Skin epidermis (tissue), 12 donors: ENCODE results near the gene POLR3C.
"Not testable (repeated sequence)": the region's sequence is repeated elsewhere in the genome, so short reads cannot be mapped to it uniquely, and the experiment has no call there.

Source experiments
- H3K27ac ChIP-seq, 21 experiments: fragments of 200-600 bp; sonication (generic) in 11 of 21; one replicate each; pipeline ENCODE4 v1.5.0; 2020; ENCODE audit warnings: mild to moderate bottlenecking in 3 of 21, inconsistent platforms in 2 of 21, moderate library complexity in 2 of 21
- H3K4me3 ChIP-seq, 7 experiments: fragments of 200-600 bp; sonication (generic) in 2 of 7; one replicate each; pipeline ENCODE4 v1.5.0; 2020; ENCODE audit warnings: inconsistent platforms in 2 of 7, mild to moderate bottlenecking in 2 of 7, moderate library complexity in 1 of 7

The POLR3C gene, protein sequence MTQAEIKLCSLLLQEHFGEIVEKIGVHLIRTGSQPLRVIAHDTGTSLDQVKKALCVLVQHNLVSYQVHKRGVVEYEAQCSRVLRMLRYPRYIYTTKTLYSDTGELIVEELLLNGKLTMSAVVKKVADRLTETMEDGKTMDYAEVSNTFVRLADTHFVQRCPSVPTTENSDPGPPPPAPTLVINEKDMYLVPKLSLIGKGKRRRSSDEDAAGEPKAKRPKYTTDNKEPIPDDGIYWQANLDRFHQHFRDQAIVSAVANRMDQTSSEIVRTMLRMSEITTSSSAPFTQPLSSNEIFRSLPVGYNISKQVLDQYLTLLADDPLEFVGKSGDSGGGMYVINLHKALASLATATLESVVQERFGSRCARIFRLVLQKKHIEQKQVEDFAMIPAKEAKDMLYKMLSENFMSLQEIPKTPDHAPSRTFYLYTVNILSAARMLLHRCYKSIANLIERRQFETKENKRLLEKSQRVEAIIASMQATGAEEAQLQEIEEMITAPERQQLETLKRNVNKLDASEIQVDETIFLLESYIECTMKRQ

DNA sequence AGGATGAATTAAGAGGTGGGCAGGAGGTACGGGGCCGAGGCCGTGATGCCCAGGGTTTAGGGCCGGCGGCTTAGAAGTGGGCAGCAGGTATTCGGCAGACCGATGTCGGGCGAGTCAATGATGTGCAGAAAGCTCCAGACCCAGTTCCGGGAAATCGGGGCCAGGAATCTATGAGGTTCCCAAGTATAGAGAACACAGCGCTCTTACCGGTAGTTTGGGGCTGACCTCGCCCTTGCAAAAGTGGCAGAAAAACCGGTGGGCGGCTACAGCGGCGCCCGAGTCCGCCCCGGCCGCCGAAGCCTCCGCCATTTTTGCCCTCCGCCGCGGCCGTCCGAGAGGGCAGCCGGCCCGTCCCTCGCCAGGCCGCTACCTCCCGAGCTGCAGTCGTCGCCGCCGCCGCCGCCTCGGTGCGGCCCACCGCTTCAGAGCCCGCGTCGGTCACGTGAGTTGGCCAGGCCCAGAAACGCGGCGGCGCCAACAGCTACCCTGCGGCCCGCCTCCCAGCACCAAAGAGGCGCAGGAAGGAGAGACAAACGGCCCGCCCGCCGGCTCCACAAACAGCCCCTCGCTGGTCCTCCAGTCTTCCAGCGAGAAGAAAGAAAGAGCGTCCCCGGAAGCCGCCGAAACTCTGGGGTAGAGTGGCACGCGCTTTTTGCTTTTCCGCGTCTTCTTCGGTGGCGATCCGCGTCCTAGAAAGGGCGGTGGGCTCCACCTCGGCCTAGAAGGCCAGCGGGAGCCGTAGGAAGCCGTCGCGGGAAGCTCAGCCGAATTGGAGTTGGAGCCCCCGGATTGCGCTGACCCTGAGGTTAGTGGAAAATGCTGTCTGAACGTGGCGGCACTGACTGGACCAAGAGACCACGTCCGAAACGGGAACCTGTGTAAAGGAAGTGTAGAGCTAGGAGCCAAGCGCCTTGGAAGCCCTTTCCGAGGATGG, at the start of gene POLR3C, which contains the start of gene RNF115:
Gene POLR3C, plus strand, starts transcription at position 636 of the 934 bp plus-strand sequence. CDS start 1,577 bp downstream, outside the sequence.
Gene RNF115, minus strand, starts transcription at position 531 of the 934 bp plus-strand sequence. Its CDS starts 222 bp downstream, at position 309.
- peak within 1 kb of the TSS; percentile 84 to 98 (median 93) for H3K27ac ChIP-seq
- H3K4me3 ChIP-seq: peak within 1 kb of the TSS; percentile 60 to 82 (median 74)

DNA sequence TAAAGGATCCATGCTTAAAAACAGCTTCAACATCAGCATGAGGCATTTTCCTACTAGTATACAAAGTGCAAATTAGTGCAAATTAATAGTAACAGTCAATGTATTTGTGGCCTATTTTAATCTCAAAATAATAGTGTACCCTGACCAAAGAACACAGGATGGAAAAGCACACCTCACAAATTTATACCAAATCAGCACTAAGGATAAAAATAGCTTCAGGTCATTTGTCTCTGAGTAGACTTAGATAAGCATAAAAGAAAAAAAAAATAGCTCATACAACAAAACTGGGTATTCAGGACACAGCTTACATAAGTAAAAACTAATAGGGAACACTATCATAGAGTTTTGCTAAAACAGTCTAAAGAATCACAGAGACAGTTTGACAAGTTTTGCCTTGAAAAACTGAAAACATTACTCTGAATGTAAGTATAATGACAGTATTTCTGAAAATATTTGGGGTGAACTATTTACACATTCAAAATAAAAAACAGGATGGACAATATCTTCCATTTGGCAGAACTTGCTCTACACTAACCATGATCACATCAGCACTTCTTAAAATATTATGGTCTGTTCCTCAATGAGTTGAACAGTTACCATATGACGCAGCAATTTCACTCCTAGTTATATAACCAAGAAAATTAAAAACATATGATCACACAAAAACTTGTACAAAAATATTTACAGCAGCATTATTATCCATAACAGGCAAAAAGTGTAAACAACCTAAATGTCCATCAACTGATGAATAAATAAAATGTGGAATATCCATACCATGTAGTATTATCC, 46.4 kb upstream of the POLR3C start:
- Histone ChIP-seq H3K27ac (peak overlapping the region in 9 of 21 experiments; percentile 7 to 63 (median 24)), H3K4me3 (no peak overlapping the region)

DNA sequence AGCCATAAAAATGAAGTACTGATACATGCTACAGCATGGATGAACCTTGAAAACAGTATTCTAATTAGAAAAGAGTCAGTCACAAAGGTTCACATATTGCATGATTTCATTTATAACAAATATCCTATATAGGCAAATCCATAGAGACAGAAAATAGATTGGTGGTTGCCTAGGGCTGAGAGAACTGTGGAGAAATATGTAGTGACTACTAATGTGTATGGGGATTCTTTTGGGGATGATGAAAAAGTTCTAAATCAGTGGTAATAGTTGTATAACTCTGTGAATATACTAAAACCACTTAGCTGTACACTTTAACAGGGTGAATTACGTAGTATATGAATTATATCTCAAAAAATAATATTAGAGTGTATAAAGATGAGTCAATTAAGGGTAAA, 45.9 kb upstream of the POLR3C start:
- Histone ChIP-seq H3K27ac (peak overlapping the region in 6 of 21 experiments; percentile 7 to 63 (median 32)), H3K4me3 (no peak overlapping the region)

DNA sequence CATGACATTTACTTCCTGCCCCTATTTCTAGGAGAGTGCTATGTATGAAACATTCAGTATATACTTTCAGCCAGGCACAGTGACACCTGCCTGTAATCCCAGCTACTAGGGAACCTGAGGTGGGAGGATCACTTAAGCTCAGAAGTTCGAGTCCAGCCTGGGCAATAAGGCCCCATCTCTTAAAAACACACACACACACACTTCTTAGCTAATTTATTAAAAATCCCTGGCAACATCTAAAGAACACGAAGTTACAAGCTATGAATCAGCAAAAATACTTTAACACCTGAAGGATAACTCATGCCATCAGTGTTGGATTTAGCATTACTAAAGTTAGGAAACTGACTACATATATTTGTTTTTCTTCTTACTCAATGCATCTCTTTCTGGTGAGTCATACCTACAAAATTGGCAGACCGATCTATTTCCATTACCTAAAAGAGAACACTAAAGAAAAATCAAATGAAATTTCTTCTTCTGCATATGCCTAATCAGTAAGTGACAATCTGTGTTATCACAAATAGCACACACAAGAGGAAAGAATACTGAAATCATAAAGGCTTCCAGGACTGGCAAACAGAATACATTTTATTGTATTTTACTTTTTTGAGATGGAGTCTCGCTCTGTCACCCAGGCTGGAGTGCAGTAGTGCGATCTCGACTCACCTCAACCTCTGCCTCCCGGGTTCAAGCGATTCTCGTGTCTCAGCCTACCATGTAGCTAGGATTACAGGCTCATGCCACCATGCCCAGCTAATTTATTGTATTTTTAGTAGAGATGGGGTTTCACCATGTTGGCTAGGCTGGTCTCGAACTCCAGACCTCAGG, 41.5 kb upstream of the POLR3C start:
- H3K27ac ChIP-seq: peak overlapping the region in 3 of 21 experiments; percentile 16 to 26 (median 20)
- no peak overlapping the region for H3K4me3 ChIP-seq

DNA sequence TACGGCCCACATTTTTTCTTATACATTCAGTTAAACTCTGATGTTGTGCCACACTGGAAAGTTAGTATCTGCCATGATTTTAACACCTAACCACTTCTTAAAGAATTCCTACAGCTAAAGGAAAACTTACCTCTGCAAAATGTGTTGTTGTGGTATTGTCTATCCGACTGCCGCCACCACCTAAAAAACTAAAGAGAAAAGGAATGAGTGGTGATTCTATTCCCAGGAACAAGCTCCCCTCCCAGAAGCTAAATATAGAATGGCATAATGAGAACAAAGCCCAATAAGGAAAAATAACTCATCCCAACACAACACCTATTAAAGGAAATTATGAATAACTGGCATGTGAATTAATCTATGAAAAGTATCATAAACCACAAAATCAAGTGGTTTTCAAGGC, 39.6 kb upstream of the POLR3C start:
- H3K27ac ChIP-seq: no peak overlapping the region
- no peak overlapping the region for H3K4me3 ChIP-seq

DNA sequence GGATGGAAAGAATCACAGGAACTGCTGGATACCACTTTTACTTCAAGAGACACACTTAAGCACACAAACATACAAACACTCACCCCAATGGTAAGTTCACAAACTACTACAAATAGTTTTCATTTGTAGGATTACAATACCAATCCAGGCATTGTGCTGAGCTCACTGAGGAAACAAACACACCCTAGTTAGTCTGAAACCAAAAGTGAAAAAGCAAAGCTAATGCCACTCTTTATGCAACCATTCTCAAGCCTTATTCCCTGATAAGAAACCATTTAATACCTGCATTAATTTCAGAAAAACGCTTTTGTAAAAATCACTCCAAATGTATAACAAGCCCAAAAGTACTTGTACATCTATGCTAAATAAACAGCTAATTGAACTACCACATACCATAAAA, 38.5 kb upstream of the POLR3C start:
- no peak overlapping the region for H3K4me3 ChIP-seq
- H3K27ac ChIP-seq: peak overlapping the region in 2 of 21 experiments; percentile 1 to 39

DNA sequence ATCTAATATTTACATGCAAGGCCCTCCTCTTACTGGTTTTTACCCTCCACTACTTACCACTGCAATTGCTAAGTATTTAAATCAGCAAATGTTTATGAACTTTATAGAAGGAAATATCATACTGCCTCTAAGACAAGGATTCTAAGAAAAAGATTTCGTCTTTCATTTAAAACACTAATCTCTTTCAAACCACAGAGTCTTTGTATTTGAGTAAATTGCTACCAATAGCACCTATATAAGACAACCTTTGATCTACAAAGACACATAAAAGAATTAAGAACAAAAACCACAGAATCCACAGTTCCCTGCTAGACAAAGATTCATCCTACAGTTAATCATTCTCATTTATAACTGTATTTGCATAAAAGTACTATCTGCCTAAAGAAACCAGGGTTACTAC, 37.7 kb upstream of the POLR3C start:
- H3K27ac ChIP-seq: peak overlapping the region in 2 of 21 experiments; percentile 1 to 39

DNA sequence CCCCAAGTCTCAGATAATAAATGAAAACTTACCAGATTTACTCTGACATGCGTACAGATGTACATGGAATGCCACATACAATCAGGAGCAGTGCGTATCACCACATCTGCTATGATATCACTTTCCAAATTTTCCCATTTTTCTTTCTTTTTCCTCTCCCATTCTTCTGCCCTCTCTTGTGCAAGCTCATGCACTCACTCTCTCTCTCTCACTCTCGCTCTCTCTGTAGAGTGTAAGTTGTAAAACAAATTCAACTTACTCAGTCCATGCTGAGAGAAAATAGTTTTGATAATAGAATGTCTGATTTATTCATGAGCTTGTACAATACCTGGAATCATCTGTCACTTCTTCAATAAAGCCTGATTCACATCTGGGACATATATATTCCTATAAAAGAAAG, 35.4 kb upstream of the POLR3C start:
- H3K4me3 ChIP-seq: no peak overlapping the region
- no peak overlapping the region for H3K27ac ChIP-seq

More for the DNA sequence above, 37.7 kb upstream of the POLR3C start:
- H3K4me3 ChIP-seq: no peak overlapping the region

DNA sequence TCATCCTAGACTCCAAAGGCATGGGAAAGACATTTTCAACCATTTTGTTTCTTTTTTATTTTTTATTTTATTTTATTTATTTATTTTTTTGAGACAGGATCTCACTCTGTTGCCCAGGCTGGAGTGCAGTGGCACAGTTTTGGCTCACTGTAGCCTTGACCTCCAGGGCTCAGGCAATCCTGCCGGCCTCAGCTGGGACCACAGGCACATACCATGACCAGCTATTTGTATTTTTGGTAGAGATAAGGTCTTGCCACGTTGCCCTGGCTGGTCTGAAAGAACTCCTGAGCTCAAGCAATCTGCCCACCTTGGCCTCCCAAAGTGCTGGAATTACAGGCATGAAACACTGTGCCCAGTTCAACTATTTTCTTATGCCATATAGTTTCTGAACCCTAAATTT, 32.1 kb upstream of the POLR3C start:
- H3K27ac ChIP-seq, H3K4me3 ChIP-seq: not testable (repeated sequence)

DNA sequence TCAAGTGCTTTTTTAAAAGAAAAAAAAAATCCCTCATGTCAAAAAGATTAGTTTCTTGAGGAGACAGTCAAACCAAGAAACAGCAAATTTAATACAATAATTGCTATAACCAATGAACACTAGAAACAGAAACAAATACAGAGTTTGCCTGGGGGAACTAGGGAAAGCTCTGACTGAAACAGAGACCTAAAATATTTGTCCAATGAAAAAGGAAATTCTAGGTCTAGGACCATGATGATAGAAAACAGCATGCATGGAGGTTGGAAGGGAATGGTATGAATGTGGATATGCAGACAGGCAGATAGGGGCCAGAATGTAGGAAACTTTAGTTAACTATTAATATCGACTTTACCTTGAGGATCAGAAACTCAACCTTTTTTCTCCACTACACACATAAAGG, 31.5 kb upstream of the POLR3C start:
- H3K27ac ChIP-seq: no peak overlapping the region
- no peak overlapping the region for H3K4me3 ChIP-seq

DNA sequence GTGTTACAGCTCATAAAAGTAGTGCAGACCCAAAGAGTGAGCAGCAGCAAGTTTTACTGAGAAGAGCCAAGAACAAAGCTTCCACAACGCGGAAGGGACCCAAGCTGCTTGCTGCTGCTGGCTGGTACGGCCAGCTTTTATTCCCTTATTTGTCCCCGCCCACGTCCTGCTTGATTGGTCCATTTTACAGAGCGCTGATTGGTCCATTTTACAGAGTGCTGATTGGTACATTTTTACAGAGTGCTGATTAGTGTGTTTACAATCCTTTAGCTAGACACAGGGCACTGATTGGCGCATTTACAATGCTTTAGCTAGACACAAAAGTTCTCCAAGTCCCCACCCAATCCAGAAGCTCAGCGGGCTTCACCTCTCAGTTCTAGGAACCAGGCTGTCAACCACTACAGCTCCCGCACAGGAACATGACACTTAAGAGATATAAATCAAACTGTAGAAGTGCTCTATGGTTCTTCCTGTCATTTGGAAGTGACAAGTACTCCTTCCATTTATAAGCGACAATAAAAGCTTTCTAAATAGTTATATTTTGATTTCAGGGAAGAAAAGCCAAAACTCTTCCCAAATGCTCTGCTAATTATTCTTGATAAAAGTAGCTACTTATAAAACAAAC, 28.6 kb upstream of the POLR3C start:
- Histone ChIP-seq H3K4me3 (no peak overlapping the region), H3K27ac (no peak overlapping the region)

DNA sequence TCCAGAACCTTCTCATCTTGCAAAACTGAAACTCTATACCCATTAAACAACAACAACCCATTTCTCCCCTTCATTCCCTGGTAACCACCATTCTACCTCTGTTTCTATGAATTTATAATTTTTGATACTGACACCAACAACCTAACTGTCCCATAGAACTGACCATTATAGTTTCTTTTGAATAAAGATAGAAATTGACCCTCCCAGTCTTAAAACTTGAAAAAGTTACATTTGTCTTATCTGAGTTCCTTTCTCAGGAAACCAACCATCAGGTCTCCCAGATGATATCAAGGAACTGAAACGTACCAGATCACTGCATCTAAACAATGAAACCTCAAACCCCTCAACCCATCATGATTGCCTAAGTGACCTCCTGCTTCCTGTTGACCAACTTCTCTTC, 27.2 kb upstream of the POLR3C start:
- Histone ChIP-seq H3K4me3 (no peak overlapping the region), H3K27ac (no peak overlapping the region)

DNA sequence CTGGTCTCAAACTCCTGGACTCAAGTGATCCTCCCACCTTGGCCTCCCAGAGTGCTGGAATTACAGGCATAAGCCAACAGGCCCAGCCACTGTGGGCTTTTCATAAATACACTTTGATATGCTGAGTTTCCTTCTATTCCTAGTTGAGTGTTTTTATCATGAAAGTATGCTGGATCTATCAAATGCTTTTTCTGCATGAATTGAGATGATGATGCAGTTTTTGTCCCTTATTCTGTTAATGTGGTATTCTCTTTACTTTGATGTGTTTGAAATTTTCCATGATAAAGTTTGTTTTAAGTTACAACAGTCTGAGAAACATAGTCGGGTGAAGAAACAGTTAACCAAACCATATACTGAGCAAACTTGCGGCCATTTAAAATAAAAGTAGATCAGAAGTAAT, 24.2 kb upstream of the POLR3C start:
- Histone ChIP-seq H3K4me3 (no peak overlapping the region), H3K27ac (no peak overlapping the region)

DNA sequence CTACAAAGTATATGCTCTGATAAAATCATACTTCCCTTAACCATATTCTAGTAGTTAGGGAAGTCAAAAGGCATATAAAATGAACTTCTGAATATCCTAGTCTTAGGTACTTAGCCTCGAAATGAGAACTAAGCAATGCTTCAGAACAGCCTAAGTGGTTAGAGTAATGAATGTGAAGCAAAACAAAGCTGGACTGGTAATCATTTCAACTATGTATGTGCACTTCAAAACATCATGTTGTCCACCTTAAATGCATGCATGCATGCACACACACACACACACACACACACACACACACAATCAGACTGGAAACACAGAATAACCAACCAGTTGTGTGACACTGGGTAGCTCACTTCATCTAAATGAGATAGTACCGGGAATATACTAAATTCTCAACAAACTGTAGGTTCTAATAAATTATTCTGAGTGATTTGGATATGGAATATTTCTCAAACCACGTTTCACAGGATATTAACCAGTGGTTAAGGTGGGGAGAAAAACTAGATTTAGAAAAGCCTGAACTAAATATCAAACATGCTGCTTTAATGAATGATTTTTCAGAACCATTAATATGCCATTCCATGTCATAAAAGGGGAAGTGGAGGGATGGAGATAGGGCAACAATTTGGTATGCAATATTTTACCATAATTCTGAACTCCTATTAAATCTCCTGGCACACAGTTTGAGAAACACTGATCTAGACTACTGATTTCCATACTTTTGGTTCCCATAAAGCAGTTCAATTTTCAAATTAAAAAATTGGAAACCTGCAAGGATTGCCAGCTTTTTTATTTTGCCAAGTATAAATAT, 19.6 kb upstream of the POLR3C start:
- Histone ChIP-seq H3K27ac (no peak overlapping the region), H3K4me3 (no peak overlapping the region)

DNA sequence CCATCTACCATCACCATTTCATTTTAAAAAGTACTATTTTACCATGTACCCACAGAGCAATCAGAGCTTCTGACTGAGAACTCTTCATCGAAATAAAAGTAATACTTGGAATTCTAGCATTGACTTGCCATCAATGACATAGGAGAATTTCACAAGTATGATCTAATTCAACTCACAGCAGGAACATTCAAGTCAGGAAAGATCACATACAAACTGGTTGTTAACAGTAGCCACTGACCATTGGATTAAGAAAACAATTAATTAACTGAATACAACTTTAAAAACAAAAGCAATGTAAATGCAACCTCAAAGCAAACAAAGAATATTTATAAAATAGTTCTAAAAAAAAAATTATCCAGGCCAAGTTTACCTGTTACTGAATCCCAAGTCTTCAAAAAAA, 18.9 kb upstream of the POLR3C start:
- no peak overlapping the region for H3K27ac ChIP-seq

DNA sequence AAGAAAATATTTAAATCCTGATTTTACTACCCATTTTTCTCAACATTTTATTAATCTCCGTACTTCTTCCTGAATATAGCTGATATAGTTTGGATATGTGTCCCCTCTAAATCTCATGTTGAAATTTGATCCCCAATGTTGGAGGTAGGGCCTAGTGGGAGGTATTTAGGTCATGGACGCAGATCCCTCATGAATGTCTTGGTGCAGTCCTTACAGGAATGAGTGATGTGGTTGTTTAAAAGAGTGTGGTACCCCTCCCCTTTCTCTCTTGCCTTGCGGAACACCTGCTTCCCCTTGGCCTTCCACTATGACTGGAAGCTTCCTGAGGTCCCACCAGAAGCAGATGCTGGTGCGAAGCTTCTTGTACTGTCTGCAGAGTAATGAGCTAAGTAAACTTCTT, 17.6 kb upstream of the POLR3C start:
- Histone ChIP-seq H3K4me3 (no peak overlapping the region), H3K27ac (no peak overlapping the region)

More for the DNA sequence above, 18.9 kb upstream of the POLR3C start:
- no peak overlapping the region for H3K4me3 ChIP-seq

DNA sequence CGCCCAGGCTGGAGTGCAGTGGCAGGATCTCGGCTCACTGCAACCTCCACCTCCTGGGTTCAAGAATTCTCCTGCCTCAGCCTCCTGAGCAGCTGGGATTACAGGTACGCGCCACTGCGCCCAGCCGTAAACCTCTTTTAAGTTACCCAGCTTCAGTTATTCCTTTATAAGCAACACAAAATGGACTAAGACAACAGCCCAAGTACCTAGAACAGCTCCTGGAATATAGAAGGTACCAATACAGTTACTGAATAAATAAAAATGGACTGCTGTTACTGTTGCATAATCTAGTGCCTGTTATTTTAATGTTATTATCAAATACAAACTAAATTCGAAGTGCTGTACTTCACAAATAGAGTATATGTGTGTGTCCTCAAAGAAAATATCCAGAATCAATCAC, 17.2 kb upstream of the POLR3C start:
- Histone ChIP-seq H3K27ac (no peak overlapping the region), H3K4me3 (no peak overlapping the region)
